ENCODE measurements around the gene SALL3.

SALL3 gene

DNA sequence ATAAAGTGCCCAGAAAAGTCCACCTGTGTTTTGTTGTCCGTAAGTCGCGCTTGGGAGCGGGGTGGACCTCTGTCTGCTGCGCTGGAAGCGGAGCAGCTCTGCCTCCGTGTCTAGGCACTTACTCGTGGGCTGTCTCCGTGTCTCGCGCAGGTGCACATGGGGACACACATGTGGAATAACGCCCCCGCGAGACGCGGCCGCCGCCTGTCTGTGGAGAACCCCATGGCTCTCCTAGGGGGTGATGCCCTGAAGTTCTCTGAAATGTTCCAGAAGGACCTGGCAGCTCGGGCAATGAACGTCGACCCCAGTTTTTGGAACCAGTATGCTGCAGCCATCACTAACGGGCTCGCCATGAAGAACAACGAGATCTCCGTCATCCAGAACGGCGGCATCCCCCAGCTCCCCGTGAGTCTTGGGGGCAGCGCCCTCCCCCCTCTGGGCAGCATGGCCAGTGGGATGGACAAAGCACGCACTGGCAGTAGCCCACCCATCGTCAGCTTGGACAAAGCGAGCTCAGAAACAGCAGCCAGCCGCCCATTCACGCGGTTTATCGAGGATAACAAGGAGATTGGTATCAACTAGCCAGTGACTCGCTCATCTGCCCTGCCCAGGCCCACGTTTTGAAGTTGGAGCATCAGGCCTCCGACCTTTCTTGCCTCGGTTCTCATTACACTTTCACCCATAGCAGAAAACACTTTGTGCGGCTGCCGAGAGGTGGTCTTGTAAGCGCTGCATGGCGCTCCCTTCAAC lies 17.3 kb downstream of the SALL3 start:
- Histone ChIP-seq H3K4me3 (ENCODE audit: low read length) (no peak overlapping the region), H3K79me2 (ENCODE audit: low read length) (no peaks in the 10 kb centered on the region), H3K9me3 (replicated peaks; ENCODE audit: insufficient read depth, low read length) (no peaks in the 10 kb centered on the region), H2AFZ (ENCODE audit: low read length) (no peak overlapping the region), H3K27me3 (replicated peaks; ENCODE audit: insufficient read depth, low read length) (no peaks in the 10 kb centered on the region), H3K9me2 (replicated peaks; ENCODE audit: insufficient read depth, low read length) (no peaks in the 10 kb centered on the region), H3K4me1 (ENCODE audit: low read length) (no peaks in the 10 kb centered on the region), H3F3A (ENCODE audit: insufficient read depth, low read length) (no peaks in the 10 kb centered on the region), H3K4me2 (ENCODE audit: low read depth, low read length) (no peak overlapping the region), H4K20me1 (ENCODE audit: insufficient read depth, low read length) (no peaks in the 10 kb centered on the region), H3K36me3 (replicated peaks; ENCODE audit: insufficient read depth, low read length) (no peaks in the 10 kb centered on the region), H3K9ac (ENCODE audit: low read length) (no peak overlapping the region), H3K27ac (ENCODE audit: low read length) (no peak overlapping the region)
- TF ChIP-seq, protein P1, sequence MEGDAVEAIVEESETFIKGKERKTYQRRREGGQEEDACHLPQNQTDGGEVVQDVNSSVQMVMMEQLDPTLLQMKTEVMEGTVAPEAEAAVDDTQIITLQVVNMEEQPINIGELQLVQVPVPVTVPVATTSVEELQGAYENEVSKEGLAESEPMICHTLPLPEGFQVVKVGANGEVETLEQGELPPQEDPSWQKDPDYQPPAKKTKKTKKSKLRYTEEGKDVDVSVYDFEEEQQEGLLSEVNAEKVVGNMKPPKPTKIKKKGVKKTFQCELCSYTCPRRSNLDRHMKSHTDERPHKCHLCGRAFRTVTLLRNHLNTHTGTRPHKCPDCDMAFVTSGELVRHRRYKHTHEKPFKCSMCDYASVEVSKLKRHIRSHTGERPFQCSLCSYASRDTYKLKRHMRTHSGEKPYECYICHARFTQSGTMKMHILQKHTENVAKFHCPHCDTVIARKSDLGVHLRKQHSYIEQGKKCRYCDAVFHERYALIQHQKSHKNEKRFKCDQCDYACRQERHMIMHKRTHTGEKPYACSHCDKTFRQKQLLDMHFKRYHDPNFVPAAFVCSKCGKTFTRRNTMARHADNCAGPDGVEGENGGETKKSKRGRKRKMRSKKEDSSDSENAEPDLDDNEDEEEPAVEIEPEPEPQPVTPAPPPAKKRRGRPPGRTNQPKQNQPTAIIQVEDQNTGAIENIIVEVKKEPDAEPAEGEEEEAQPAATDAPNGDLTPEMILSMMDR (IDR thresholded peaks at IDR 0.05; ENCODE audit: low read length), result no peak
- TF ChIP-seq EZH2 (optimal IDR thresholded peaks at IDR 0.05; ENCODE audit: low read depth, low read length) (no peak), EZH2phosphoT487 (IDR thresholded peaks at IDR 0.05; ENCODE audit: low read length) (no peak)
- no peak for DNase-seq

DNA sequence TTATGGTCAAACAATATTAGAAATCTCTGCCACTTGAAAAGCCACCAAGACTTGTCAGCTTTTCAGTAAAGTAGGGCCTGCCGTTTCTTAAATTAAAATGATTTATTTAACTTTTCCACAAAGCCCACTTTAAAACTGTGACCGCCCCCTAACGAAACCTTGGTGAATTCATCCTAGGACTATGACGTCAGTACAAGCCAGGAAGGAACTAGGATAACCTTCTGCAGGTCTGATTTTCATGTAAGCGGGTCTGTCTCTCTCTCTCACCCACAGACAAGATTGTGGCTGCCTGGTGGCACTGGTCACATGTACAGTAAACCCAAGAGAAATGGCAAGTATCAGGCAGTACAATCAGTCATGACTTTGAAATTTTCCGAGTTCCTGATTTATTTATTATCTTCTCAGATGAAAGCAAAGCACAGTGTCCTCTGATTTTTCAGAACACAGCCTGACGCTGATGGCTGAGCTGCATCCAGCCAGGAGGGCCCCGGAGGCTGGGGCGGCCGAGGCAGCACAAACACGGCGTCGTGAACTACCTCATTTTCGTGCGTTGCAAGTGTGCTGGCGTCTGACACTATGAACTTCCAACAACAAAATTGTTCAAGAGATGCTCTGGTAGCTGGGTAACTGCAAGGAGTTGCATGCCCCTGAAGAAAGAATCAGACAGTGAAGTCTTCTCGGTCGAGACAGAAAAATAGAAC lies 18.9 kb downstream of the SALL3 start:
- Histone ChIP-seq H3K36me3 (replicated peaks; ENCODE audit: insufficient read depth, low read length) (no peaks in the 10 kb centered on the region), H3K27me3 (replicated peaks; ENCODE audit: insufficient read depth, low read length) (no peaks in the 10 kb centered on the region)

DNA sequence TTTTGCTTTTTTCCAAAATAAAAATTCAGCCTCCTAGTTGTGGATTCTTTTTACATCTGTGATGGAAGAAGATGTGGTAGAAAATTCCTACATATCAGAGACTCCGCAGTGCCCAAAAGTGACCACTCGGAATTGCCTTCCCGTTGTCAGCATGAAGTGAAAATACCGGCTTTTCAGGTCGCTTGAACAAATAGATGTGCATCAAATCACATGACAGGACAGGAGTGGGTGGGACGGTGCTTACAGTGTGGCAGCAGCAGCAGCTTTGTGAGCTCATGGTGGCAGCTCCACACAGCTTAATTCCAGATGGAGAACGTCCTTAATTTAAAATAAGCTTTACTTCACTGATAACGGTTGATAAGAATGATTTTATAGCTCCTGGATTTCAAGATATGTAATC lies 20.3 kb downstream of the SALL3 start:
- H3K4me3 ChIP-seq (ENCODE audit: low read length), result no peak overlapping the region
- no peaks in the 10 kb centered on the region for H3K4me1 ChIP-seq (ENCODE audit: low read length)
- TF ChIP-seq EZH2phosphoT487 (IDR thresholded peaks at IDR 0.05; ENCODE audit: low read length) (no peak), EZH2 (optimal IDR thresholded peaks at IDR 0.05; ENCODE audit: low read depth, low read length) (no peak)
- TF ChIP-seq, protein P1 (IDR thresholded peaks at IDR 0.05; ENCODE audit: low read length), result no peak
- no peaks in the 10 kb centered on the region for H3K36me3 ChIP-seq (replicated peaks; ENCODE audit: insufficient read depth, low read length)
- no peaks in the 10 kb centered on the region for H3K27me3 ChIP-seq (replicated peaks; ENCODE audit: insufficient read depth, low read length)
- no peak overlapping the region for H2AFZ ChIP-seq (ENCODE audit: low read length)
- H3K9me3 ChIP-seq (replicated peaks; ENCODE audit: insufficient read depth, low read length), result no peaks in the 10 kb centered on the region
- H4K20me1 ChIP-seq (ENCODE audit: insufficient read depth, low read length), result no peaks in the 10 kb centered on the region
- no peaks in the 10 kb centered on the region for H3F3A ChIP-seq (ENCODE audit: insufficient read depth, low read length)
- H3K4me2 ChIP-seq (ENCODE audit: low read depth, low read length), result no peak overlapping the region
- H3K27ac ChIP-seq (ENCODE audit: low read length), result no peak overlapping the region
- H3K9me2 ChIP-seq (replicated peaks; ENCODE audit: insufficient read depth, low read length), result no peaks in the 10 kb centered on the region
- H3K9ac ChIP-seq (ENCODE audit: low read length), result no peak overlapping the region
- no peak for DNase-seq
- no peaks in the 10 kb centered on the region for H3K79me2 ChIP-seq (ENCODE audit: low read length)

More for the DNA sequence above, 18.9 kb downstream of the SALL3 start:
- no peaks in the 10 kb centered on the region for H3K9me3 ChIP-seq (replicated peaks; ENCODE audit: insufficient read depth, low read length)
- no peak overlapping the region for H3K4me3 ChIP-seq (ENCODE audit: low read length)
- no peaks in the 10 kb centered on the region for H3F3A ChIP-seq (ENCODE audit: insufficient read depth, low read length)
- no peak overlapping the region for H3K9ac ChIP-seq (ENCODE audit: low read length)
- H3K27ac ChIP-seq (ENCODE audit: low read length), result no peak overlapping the region
- DNase-seq, result no peak
- no peak overlapping the region for H2AFZ ChIP-seq (ENCODE audit: low read length)
- no peaks in the 10 kb centered on the region for H3K79me2 ChIP-seq (ENCODE audit: low read length)
- TF ChIP-seq EZH2 (optimal IDR thresholded peaks at IDR 0.05; ENCODE audit: low read depth, low read length) (no peak), EZH2phosphoT487 (IDR thresholded peaks at IDR 0.05; ENCODE audit: low read length) (no peak)
- TF ChIP-seq, protein P1 (IDR thresholded peaks at IDR 0.05; ENCODE audit: low read length), result no peak
- no peaks in the 10 kb centered on the region for H3K4me1 ChIP-seq (ENCODE audit: low read length)
- no peaks in the 10 kb centered on the region for H3K9me2 ChIP-seq (replicated peaks; ENCODE audit: insufficient read depth, low read length)
- no peak overlapping the region for H3K4me2 ChIP-seq (ENCODE audit: low read depth, low read length)
- no peaks in the 10 kb centered on the region for H4K20me1 ChIP-seq (ENCODE audit: insufficient read depth, low read length)
